Iris pigment epithelial cell (primary cell): ENCODE measurements around the gene TSSC4.

Experiments
- DNase-seq: peaks from one replicate; pipeline ENCODE4 v3.0.0-alpha.2; 2011; ENCODE audit warnings: low read depth

The TSSC4 gene

DNA sequence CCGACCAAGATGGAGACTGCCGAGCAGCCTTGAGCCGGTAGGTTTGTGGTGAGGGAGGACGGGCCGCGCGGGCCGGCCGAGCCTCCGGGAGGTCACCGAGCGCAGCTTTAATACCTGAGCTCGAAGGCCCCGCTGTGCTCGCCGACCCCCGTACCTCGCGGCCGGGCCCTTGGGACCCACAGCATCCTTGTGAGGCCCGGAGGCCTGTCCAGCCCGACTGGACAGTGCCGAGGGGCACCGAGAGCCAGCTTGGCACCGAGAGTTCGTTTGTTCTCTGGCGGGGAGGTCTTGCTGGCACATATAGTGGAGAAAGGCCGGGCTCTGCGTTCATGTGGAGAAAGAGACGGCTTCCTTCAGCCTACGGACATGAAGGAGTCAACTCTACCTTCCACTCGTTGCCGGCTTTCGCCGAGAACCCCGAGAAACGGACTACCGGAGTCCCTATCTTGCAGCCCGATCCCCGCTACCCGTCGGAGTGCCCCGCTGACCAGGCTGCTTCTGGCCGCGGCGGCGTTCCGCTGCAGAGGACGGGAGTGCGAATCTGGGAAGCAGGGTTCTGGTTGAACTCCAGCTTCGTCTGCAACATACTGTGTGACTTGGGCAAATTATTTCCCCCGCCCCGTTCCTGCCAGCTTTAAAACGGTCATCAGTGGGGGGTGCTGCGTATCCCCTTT, 349 bp downstream of the TSSC4 start:
- DNase-seq = no peak

DNA sequence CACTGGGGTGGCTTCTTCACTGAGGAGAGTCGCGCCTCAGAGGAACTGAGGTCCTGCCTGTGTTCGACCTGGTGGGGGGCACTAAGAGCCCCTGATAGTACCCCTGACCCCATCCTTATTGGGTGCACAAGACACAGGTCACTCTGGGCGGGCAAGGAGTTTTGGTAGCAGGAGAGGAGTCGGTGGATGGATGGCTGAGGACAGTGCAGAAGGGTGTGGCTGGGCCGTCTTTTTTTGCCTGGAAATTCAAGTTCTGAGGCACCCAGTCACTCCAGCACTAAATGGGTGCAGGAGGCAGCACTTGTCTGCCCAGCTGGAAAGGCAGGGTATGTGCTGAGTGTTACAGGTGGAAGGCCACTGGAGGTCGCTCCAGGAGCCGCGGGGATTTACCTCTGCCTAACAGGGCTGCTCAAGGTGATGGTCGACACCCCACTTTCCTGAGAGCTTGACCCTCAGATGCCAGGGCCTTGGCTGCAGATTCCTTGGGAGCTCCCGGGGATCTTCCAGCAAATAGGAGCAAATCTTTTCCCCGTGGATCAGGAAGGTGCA, 960 bp downstream of the TSSC4 start:
- no peak for DNase-seq

DNA sequence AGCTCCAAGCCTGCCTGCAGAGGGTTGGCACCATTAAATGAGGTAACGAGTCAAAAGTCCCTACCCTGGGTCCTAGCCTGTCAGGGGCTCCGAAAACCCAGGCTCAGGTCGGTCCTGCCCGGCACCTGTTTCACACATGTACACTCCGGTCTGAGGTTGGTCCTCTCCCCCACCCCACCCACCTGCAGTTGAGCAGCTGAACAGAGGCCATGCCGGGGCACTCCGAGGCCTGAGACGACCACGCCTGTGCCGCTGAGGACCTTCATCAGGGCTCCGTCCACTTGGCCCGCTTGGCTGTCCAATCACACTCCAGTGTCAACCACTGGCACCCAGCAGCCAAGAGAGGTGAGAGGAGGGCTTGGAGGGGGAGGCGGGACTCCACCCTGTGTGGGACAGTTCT, 1.6 kb downstream of the TSSC4 start:
- DNase-seq = no peak

DNA sequence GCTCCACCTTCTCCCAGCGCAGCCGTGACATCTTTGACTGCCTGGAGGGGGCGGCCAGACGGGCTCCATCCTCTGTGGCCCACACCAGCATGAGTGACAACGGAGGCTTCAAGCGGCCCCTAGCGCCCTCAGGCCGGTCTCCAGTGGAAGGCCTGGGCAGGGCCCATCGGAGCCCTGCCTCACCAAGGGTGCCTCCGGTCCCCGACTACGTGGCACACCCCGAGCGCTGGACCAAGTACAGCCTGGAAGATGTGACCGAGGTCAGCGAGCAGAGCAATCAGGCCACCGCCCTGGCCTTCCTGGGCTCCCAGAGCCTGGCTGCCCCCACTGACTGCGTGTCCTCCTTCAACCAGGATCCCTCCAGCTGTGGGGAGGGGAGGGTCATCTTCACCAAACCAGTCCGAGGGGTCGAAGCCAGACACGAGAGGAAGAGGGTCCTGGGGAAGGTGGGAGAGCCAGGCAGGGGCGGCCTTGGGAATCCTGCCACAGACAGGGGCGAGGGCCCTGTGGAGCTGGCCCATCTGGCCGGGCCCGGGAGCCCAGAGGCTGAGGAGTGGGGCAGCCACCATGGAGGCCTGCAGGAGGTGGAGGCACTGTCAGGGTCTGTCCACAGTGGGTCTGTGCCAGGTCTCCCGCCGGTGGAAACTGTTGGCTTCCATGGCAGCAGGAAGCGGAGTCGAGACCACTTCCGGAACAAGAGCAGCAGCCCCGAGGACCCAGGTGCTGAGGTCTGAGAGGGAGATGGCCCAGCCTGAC, 2.5 kb downstream of the TSSC4 start:
- DNase-seq = no peak

DNA sequence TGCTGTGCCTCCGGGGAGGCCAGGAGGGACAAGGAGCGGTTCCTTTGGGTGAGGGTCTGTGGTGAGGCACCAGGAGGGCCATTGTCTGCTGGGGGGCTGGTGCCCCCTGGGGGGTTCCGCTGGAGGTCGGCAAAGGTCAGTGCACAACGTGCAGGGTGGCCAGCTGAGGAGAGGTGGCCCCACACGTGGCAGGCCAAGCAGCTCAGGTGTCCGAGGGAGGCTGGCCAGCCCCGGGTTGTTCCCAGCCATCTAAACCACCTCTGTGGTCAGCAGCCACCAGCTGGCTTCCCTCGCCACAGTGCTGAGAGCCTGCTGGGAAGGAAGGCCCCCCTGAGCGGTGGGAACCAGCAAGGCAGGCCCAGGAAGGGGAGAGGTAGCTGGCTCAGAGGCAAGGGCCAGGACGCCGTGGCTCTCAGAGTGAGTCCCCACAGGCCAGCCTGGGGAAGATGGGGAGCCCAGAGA, 4.2 kb downstream of the TSSC4 start:
- no peak for DNase-seq

DNA sequence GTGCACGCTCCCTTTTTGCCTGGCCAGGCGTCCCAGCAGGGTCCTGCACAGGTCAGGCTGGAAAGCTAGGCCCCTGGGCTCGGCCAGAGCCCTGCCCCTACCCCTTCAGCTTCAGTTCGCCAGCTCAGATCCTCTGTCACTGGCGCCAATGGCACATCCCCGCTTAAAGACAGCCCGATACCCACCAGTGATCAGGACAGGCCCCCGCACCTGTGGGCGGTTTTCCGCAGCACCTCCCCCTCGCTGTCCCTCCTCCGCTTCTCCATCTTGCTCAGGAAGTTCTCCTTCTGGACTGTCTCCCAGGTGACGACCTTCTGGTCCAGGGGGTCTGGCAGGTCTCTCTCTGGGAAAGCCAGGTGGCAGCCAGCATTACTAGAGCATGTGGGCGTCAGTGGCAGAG, 5.9 kb downstream of the TSSC4 start:
- DNase-seq = no peak

DNA sequence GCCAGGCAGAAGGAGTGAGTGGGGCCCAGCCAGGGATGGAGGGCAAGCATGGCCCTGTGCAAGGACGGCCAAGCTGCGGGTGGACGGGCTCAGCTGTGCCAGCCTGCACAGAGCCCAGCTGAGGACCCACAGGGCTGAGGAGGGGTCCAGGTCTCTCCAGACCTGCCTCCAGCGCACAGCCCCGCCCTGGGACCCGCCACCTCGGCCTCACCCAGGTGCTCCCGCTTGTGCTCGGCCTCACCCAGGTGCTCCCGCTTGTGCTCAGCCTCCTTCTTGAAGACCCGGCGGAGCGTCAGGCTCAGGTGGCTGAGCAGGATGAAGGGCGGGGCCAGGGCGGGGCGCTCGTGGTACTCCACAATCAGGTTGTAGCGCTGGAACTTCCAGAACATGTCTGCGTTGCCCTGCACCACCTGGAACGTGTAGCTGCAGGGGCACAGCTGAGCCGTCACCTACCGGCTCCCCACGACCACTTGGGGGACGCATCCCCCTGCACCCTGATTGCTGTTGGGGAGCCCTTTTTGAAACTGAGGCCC, 6.4 kb downstream of the TSSC4 start:
- DNase-seq = no peak

DNA sequence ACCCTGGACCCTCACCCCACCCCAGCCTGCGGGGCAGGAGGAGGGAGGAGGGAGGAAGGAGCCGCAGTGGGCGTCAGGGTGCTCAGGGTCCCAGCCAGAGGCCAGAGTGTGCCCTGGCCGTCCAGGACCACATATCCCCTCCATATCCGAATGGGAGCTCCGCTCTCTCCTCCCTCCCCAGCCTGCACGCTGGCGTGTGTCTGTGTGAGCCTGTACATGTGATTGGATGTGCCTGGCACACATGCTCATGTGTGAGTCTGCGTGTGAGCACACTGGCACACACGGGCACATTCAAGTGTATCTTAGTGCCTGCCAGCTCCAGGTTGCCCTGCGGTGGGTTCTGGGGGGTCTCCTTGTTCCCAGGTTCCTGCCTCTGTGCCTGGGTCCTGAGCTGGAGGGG, 8.1 kb downstream of the TSSC4 start:
- DNase-seq = no peak

DNA sequence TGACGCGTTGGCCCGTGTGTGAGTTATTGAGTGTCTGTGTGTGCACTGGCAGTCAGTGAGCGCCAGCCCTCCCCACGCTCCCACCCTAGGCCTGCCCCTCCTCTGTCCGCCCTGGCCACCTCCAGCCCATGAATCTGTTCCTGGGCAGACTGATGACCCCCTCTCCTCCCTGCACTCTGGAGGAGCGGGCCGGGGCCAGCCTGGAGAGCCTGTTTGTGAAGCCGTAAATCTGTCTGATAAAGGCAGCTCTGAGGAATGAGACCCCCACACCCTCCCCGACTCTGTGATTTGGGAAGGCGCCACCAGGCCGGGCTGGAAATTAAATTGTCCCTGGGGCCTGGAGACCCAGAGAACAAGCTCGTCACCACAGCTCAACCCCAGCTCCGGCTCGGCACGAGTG, 8.6 kb downstream of the TSSC4 start:
- DNase-seq = no peak

DNA sequence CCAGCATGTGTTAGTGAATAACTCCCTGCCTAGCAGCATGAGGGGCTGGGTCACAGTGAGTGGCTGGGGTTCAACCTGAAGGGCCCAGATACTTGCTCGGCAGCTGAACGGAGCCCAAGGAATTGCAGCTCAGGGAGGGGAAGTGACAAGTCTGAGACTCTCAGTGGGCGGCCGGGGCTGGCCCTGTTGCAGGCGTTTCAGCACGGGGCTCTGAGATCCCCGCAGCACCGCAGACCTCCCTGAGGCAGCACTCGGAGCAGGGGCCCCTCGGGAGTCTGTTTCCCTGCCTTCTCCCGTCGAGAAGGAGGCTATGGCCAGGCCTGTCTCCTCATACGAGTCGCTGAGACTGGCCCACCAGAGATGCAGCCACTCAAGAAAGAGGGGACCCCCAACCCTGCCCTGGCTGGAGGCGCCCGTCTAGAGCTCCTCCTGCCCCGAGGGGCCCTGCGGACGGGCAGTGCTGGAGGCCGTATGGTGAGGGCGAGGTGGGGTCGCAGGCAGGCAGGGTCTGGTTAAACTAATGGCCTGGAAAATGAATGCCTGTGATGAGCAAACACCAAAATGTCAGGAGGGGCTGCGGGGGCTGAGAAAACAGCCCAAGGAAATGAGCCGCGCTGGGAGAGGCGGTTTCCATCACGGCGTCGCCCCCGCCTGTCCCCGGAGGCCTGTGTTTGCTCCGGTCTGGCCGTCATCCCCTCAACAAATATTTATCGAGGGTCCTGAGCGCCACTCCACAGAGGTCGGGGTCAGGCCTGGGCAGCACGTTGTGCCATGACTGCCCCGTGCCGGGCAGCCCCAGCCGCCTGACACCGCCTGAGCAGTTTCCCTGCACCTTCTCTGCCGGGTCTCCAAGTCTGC, 9.3 kb downstream of the TSSC4 start:
- no peak for DNase-seq

DNA sequence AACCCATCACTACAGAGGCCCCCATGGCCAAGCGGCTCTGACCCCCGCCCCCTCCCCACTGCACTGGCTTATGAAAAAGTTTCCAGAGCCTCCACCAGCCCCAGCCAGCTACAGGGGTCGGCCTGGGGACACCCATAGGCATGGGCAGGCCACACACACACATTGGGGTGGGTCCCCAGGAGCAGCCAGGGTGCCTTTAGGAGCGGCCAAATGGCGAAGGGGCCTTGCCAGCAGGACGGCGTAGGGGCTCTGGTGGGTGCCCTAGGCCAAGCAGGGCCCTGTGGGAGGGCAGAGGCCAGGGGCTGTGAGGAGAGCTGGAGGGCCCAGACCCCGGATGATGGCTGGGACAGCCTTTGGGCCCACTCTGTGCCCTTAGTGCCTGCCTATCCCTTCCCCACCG, 10.1 kb downstream of the TSSC4 start:
- no peak for DNase-seq

DNA sequence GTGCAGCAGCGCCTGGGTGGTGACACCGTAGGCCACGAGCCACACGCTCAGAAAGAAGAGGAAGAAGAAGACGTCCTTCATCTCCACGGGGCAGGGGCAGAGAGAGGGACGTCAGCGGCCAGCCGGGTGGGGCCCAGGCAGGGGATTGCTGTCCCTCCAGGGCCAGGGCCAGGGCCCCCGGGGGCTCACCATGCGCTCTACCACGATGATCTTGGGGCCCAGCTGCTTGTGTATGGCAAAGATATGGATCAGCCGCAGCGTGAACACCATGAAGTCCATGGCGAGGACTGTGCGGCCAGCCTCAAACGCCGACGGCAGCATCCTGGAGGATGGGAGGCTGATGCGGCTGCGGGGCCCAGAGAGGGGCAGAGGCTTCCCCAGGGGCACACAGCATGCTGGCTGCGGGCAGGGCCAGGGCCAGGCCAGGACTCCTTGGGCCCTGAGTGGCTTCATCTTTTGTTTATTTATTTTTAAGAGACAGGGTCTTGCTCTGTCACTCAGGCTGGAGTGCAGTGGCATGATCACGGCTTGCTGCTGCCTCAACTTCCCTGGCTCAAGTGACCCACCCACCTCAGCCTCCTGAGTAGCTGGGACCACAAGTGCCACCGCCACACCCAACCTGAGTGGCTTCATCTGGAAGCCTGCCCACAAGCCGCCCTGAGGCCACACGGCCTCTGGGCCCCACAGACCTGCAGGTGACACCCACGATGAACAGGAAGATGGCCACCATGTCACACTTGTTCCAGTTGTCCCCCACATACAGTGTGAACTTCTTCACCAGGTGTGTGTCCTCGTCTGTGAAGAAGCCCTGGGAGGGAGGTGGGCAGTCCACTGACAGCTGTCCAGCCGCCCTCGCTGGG, 11.1 kb downstream of the TSSC4 start:
- no peak for DNase-seq

DNA sequence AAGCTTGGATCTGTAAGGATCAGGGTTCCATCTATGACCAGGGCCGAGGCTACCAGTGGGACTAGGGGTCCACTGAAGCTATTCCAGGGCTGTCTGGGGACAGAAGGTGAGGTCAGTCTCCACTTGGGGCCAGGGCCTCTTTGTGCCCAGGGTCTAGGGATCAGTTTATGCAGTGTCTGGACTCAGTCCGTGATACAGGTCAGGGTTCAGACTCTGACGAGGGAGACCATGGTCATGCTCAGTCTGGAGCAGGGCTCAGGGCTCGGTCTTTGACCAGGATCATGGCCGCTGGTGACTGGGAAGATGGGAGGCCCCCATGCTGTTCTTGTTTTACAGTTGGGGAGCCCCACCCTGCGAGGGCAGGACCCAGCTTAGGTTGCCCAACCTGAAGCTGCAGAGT, 11.8 kb downstream of the TSSC4 start:
- DNase-seq = no peak

DNA sequence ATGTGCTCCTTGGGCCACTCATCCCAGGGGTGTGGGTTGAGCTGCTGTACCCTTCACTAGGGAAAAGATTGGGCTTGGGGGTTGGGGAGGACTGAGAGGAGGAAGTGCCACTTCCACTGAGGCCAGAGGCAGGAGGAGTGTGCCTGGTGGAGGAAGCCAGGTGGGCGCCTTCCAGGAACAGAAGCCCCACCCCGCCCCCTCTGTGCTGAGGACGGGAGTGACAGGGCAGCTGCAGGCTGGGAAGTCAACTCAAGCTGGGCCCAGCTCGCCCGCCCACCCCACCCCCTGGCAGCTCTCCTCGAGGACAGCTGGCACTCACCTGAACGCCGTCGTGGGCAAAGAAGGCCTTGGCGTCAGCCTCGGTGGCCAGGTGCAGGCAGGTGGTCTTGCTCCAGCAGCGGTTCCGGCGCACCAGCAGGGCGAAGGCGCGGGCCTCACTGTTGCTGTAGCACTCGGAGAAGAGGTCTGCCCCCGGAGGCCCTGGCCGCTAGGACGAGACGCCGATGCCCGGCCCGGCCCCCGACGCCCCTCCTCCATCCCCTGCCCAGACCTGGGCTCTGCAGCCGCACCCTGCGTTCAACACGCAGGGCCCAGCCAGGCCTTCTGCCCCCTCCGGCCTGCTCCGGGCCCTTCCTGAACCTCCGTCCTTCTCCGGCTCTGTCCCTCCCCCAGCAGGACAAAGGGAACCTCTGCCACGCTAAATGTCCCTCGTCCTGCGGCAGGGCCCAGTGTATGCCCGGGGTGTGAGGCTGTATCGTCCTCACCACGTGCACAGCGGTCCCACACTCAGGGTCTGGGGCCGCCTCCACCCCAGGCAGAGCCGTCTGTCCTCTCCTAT, 13.4 kb downstream of the TSSC4 start:
- no peak for DNase-seq

DNA sequence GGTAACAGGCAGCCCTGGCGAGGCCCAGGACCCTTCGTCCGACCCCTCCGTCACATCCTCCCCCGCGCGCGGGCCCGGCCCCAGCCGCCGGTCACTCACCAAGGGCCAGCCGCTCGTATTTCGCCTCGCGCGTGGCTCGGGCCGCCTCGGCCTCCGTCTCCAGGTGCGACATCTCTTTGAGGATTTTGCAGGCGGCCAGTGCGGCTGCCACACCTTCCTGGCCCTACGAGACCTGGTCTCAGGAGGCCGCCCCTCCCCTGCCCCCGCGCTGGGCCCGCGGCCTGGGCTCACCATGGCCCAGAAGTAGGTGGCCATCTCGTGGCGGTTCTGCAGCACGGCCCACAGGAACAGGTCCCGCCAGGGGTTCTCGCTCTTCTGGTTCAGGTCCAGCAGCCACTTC, 14.1 kb downstream of the TSSC4 start:
- no peak for DNase-seq

DNA sequence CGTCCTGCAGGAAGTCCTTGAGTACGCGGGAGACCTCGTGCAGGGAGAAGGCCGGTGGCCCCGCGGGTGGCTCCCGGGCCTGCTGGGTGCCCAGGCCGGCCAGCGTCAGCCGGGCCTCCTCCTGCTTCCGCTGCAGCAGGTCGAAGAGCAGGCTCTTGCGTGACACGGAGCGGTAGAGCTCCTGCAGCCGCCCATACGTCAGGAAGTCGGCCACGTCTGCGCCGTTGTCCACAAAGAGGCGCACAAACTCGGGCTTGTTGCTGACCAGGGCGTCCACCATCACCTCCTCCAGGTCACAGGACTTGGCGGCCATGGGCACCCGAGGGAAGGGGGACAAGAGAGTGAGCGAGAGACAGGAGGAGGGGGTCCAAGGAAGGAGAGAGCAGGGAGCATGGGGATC, 14.6 kb downstream of the TSSC4 start:
- no peak for DNase-seq

DNA sequence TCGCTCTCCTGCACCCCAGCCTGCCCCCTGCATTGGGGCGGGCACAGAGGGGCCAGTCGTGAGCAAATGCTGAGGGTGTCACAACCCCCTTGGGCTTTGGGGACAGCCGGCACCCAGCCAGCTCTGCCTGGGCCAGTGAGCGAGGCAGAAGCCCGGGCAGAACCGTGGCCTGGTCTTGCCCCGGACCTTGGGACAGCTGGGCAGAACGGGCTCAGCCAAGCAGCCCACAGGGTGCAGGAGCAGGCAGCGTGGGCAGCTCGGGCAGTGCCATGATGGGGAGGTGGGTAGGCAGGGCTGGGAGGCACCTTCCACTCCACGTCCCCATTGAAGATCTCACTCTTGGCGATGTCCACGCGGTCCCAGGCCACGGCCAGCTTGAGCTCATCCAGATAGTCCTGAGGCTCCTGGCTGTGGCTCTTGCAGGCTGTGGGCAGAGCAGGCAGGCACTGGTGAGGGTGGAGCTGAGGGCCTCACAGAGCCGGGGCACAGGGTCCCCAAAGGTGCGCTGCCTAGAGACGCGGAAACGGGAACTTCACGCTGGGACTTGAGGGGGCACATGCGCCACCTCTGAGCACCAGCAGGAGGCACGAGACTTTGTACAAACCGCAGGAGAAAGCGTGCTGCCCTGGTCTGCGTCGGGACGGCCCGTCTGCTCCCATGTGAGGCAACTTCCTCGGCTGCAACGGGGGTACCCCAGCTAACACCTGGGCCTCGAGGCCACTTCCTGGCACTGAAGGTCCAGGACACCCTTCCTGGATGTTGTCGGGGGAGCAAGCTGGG, 15.2 kb downstream of the TSSC4 start:
- DNase-seq = no peak

DNA sequence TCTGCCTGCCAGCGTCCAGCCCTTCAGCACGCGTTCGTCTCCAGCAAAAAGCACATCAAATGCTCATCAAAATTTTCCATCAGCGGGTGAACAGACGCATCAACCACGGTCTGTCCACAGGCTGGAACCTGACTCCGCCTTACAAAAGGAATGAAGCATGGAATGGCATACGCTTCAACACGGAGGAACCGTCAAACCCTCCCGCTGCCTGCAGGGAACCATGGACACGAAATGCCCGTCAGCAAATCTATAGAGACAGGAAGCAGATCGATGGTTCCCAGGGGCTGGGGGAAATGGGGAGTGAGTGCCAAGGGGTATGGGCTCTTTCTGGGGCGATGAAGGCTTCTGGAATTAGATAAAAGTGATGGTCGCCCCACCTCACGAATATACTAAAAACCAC, 16.2 kb downstream of the TSSC4 start:
- no peak for DNase-seq

DNA sequence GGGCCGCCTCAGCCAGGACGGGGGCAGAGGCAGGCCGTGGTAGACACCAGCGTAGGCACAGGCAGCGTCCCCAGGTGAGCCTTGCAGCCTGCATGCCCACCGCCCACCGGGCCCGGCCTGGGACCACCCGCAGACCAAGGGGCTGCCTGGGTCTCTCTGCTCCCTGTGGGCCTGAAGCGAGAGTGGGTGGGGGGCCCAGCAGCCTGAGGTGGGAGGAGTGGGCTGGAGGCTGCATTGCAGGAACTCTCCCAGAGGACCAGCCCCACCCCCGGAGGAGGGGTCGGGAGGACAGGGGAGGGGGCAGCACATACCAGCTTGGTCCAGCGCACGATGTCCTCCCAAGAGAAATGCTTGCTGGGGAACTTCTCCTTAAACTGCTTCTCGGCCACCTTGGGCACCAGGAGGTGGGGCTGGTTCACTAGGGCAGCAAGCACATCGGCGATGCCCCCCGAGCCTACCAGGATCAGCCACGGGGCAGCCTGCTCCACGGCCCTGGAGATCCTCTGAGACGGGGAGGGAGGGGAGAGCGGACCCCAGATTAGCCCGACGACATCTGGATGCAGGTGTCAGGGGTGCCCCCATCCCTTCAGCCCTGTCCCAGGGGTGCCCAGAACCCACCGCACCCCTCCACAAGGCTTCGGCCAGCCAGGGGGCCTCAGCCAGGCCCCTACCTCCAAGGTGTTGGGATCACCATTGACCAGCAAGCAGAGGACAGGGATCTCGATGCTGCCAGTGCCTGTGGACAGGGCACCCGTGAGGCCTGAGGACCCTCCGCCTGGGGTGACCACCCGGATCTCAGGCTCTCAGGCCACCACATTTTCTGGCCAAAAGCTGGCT, 17.5 kb downstream of the TSSC4 start:
- DNase-seq = no peak
